Cardiac fibroblast (primary cell): ENCODE data around the gene ABCA13.
A peak's percentile ranks its signal among the peaks of the same experiment; 100 is the strongest.

Source experiments
- DNase-seq, 2 donors: peaks; one replicate each; pipeline versions ENCODE4 v3.0.0 to v3.0.0-alpha.2; 2010; ENCODE audit warnings: low read depth in 2 of 2
- H3K4me3 ChIP-seq, 2 donors: replicated peaks in 1 of 2; 1 replicate in 1 of 2; 2 replicates in 1 of 2; pipeline ENCODE4 v1.5.1; 2011; ENCODE audit warnings: low read depth in 2 of 2, low read length in 2 of 2, mild to moderate bottlenecking in 2 of 2, moderate library complexity in 1 of 2
- TF ChIP-seq, protein P1 (sequence below): IDR thresholded peaks from one replicate; pipeline ENCODE4 v1.5.1; 2011; ENCODE audit warnings: low read depth, mild to moderate bottlenecking, low read length, inconsistent platforms

ABCA13 gene

DNA sequence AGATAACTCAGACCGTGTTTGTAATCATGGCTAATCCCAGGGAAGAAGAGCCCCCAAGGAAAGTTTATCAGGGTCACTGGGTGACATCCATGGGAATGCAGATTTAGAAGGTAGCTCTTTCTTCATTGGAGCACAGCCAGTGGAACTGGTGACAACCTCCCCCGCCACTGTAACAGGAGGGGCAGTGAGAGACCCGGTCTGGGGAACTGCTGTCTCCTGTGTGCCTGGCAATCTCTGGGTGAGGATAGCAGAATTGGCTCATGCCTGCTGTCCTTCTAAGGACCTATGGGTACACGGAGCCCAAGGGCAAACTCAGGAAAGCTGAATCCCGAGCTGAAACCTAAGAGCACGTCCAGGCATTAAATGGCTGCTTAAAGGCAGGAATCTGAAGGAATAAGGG is 341.6 kb downstream of the ABCA13 start:
- TF ChIP-seq, protein P1, sequence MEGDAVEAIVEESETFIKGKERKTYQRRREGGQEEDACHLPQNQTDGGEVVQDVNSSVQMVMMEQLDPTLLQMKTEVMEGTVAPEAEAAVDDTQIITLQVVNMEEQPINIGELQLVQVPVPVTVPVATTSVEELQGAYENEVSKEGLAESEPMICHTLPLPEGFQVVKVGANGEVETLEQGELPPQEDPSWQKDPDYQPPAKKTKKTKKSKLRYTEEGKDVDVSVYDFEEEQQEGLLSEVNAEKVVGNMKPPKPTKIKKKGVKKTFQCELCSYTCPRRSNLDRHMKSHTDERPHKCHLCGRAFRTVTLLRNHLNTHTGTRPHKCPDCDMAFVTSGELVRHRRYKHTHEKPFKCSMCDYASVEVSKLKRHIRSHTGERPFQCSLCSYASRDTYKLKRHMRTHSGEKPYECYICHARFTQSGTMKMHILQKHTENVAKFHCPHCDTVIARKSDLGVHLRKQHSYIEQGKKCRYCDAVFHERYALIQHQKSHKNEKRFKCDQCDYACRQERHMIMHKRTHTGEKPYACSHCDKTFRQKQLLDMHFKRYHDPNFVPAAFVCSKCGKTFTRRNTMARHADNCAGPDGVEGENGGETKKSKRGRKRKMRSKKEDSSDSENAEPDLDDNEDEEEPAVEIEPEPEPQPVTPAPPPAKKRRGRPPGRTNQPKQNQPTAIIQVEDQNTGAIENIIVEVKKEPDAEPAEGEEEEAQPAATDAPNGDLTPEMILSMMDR = no peak
- no peak for DNase-seq
- H3K4me3 ChIP-seq = no peak overlapping the region

DNA sequence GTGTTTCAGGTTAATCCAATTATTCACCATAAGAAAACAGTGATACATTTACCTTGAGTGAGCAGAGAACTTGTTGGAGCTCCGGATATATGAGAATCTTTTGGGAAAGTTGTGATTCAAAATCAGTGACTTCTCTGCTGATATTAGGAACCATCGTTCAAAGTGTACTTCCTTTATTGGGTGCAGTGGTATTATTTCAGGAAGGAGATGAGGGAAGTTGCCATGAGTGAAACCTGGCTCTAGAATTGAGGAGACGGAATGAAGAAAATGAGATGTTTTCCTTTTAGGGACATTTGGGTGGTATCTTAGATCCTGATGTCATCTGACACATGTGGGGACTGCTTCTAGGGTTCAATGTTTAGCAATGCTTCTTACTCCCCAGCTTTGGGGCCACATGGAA is 343.9 kb downstream of the ABCA13 start:
- DNase-seq = no peak
- H3K4me3 ChIP-seq = no peak overlapping the region
- TF ChIP-seq, protein P1 = no peak

DNA sequence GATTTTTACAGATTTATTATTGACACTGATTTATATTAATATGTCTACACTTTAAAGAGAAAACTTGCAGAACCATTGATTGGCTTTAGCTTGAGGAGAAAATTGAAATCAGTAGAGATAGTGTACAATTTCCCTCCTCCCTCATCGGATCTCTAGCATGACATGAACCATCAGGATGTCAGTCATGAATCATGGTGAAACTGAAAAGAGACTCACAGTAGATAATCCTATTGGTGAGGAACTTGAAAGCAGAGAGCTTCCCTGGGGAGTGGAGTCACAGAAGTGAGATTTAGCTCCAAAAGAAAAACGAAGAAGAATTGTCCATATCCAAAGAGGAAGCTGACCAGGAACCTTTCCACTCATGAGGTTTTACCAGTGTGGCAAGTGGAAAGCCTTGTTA is 346.8 kb downstream of the ABCA13 start:
- no peak for DNase-seq
- H3K4me3 ChIP-seq = no peak overlapping the region
- TF ChIP-seq, protein P1 = no peak

DNA sequence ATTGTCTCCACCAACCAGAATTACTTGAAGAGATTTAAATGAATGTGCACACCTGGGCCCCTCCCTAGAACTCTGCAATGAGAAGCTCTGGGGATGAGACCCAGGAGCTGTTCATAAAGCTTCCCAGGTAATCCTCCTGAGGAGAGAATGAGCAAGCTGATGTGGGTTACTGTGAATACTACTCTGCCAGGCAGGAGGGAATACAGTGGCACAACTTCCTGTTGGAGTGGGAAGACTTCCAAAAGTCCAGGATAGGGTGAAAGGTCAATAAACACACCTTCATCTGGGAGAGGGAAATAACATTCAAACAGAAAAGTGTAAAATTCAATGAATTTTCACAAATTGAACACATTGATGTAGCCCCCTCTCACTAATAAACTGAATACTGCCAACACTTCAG is 351.4 kb downstream of the ABCA13 start:
- no peak for DNase-seq
- H3K4me3 ChIP-seq = no peak overlapping the region
- TF ChIP-seq, protein P1 = no peak

DNA sequence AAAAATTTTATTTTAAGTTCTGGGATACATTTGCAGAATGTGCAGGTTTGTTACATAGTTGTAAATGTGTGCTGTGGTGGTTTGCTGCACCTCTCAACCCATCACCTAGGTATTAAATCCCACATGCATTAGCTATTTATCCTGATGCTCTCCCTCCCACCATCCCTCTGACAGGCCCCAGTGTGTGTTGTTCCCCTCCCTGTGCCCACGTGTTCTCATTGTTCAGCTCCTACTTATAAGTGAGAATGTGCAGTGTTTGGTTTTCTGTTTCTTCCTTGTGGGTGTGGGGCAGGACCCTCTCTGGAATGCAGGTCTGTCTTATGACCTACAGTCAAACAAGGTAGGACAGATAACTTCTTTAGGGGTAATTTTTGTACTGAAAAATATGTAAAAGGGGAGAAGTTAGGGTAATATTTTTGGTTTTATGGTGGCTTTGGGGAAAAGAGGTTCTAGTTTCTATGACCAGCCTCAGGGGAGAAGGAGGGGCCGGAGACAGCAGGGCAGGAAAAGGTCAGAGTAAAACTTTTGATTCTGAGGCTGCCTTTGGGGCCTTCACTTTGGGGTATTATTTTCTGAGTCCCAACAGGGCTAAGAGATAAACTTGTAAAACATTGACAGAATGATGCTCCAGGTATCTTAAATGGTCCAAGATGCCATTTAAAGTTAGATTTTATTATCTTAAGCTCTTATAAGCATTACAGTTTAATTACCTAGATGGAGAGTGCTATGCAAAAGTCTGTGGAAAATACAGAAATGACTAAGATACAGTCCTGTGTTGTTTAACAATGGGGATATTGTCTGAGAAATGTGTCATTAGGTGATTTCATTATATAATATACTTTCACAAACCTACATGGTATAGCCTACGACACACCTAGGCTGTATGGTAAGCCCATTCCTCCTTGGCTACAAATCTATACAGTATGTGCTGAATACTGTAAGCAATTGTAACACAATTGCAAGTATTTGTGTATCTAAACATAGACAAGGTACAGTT is 354.8 kb downstream of the ABCA13 start:
- no peak overlapping the region for H3K4me3 ChIP-seq
- DNase-seq = no peak
- TF ChIP-seq, protein P1 = no peak

DNA sequence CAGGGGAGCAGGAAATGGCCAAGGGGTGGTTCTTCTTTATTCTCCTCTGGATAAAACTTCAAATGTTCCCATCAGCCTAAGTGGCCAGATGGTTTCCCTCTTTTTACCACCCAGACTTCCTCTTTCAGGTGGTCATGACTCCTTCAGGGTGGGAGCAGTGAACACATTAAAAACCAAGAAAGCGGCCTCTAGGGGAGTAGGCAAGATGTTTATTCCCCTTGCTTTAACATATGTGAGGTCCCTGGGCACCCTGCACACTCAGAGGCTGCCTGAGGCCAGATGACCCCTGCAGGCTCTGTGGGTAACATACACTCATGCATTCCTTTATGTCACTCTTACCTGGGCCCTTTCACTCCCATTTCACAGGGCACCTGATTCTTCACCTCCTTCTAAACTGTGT is 357.4 kb downstream of the ABCA13 start:
- TF ChIP-seq, protein P1 = no peak
- H3K4me3 ChIP-seq = no peak overlapping the region
- DNase-seq = no peak

DNA sequence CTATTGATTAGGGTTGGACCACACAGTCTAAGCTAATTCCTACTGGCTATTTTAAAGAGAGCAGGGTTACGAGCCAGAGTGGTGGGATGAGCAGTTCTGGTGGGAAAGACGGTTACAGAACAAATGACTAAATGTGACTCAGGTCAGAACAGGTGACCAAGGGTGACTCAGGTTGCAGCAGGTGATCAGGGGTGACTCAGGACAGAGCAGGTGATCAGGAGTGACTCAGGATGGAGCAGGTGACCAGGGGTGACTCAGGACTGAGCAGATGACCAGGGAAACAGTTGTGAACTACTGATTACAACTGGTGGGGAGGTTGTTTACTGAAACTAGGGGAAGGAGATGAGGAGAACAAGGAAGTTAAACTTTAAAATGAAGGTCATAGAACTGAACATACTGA is 366.3 kb downstream of the ABCA13 start:
- TF ChIP-seq, protein P1 = no peak
- peak in 1 of 2 donors; percentile 0 for DNase-seq
- H3K4me3 ChIP-seq = no peak overlapping the region
